BE2C (cell line): ENCODE measurements around the gene MYO18A.

Experiments
- DNase-seq: peaks from one replicate; pipeline ENCODE4 v3.0.0-alpha.2; 2020
- H3K27me3 ChIP-seq: fragments of 250-450 bp; sonication (Bioruptor Pico); 2 replicates; pipeline ENCODE4 v1.5.1; 2020; ENCODE audit warnings: mild to moderate bottlenecking
- H3K36me3 ChIP-seq: fragments of 250-450 bp; sonication (Bioruptor Pico); 2 replicates; pipeline ENCODE4 v1.5.1; 2020; ENCODE audit warnings: mild to moderate bottlenecking
- H3K4me1 ChIP-seq: fragments of 250-450 bp; sonication (Bioruptor Pico); 2 replicates; pipeline ENCODE4 v1.5.1; 2020
- H3K4me3 ChIP-seq: 2 replicates; pipeline ENCODE4 v1.5.1; 2011; ENCODE audit warnings: low read depth, low read length
- H3K9me3 ChIP-seq: fragments of 250-450 bp; sonication (Bioruptor Pico); 2 replicates; pipeline ENCODE4 v1.5.1; 2020
- TF ChIP-seq, protein P1 (sequence below): IDR thresholded peaks from 2 replicates; pipeline ENCODE4 v1.5.1; 2012; ENCODE audit warnings: mild to moderate bottlenecking, low read depth, low read length

MYO18A gene

DNA sequence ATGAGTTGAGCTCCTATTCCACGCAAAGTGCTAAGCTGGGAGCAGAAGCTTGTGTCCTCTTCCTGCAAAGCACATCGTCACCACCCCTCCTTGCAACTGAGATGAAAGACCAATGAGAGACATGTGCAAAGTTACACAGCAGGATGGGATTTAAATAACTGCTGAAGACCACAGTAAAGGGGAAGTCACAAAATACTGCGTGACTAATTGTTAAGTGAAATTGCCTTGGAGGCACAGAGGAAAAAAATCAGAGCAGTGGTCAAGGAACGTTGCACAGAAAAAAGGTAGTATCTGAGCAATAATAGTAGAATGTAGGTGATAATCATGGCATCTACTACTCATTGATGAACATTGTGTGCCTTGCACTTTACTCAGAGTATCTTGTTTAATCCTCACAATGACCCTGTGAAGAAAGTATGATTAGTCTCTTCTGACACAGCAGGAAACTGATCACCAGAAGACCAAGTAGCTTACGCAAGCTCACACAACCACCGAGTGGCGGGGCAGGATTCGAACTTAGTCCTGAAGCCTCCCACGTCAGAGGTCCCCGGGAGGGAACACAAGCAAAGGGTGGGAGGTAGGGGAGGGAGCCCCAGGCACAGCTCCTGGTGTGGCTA is 15.4 kb upstream of the MYO18A start:
- Histone ChIP-seq H3K27me3 (no peaks in the 10 kb centered on the region), H3K9me3 (no peaks in the 10 kb centered on the region), H3K4me1 (no peaks in the 10 kb centered on the region), H3K4me3 (no peak overlapping the region), H3K36me3 (no peaks in the 10 kb centered on the region)
- no peak for DNase-seq
- TF ChIP-seq, protein P1, sequence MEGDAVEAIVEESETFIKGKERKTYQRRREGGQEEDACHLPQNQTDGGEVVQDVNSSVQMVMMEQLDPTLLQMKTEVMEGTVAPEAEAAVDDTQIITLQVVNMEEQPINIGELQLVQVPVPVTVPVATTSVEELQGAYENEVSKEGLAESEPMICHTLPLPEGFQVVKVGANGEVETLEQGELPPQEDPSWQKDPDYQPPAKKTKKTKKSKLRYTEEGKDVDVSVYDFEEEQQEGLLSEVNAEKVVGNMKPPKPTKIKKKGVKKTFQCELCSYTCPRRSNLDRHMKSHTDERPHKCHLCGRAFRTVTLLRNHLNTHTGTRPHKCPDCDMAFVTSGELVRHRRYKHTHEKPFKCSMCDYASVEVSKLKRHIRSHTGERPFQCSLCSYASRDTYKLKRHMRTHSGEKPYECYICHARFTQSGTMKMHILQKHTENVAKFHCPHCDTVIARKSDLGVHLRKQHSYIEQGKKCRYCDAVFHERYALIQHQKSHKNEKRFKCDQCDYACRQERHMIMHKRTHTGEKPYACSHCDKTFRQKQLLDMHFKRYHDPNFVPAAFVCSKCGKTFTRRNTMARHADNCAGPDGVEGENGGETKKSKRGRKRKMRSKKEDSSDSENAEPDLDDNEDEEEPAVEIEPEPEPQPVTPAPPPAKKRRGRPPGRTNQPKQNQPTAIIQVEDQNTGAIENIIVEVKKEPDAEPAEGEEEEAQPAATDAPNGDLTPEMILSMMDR, result no peak

DNA sequence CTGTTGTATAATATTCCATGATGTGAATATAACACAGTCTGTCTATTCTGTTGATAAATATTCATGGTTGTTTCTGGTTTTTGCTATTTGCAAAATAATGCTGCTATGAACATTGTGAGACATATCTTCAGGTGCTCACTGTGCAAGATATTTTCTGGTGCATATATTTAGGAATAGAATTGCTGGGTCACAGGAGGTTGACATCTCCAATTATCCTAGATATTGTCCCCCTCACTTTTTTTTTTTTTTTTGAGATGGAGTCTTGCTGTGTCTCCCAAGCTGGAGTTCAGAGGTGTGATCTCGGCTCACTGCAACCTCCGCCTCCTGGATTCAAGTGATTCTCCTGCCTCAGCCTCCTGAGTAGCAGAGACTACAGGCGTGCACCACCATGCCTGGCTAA is 14.5 kb upstream of the MYO18A start:
- Histone ChIP-seq H3K27me3 (no peaks in the 10 kb centered on the region), H3K9me3 (no peaks in the 10 kb centered on the region), H3K4me3 (no peak overlapping the region), H3K4me1 (no peaks in the 10 kb centered on the region), H3K36me3 (no peaks in the 10 kb centered on the region)
- no peak for DNase-seq
- TF ChIP-seq, protein P1, result no peak

DNA sequence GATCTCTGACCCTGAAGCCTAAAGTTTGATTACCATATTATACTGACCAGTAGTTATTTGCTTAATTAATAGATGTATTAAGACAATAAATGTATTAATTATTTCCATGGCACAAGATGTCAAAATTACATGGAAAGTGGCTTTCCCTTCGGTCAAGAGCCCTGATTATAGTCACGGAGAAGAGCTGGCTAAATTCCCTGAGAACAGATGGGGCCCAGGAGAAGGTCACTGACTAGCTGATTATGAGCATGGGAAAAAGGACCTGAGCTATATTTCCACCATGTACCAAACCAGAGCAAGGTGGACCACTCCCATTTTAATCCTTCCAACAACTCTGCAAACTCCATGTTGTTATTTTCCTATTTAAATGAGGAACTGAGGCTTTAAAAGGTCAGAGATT is 12.9 kb upstream of the MYO18A start:
- no peaks in the 10 kb centered on the region for H3K36me3 ChIP-seq
- H3K27me3 ChIP-seq, result no peaks in the 10 kb centered on the region
- no peaks in the 10 kb centered on the region for H3K9me3 ChIP-seq
- DNase-seq, result no peak
- no peak overlapping the region for H3K4me3 ChIP-seq
- TF ChIP-seq, protein P1, result no peak
- no peaks in the 10 kb centered on the region for H3K4me1 ChIP-seq

DNA sequence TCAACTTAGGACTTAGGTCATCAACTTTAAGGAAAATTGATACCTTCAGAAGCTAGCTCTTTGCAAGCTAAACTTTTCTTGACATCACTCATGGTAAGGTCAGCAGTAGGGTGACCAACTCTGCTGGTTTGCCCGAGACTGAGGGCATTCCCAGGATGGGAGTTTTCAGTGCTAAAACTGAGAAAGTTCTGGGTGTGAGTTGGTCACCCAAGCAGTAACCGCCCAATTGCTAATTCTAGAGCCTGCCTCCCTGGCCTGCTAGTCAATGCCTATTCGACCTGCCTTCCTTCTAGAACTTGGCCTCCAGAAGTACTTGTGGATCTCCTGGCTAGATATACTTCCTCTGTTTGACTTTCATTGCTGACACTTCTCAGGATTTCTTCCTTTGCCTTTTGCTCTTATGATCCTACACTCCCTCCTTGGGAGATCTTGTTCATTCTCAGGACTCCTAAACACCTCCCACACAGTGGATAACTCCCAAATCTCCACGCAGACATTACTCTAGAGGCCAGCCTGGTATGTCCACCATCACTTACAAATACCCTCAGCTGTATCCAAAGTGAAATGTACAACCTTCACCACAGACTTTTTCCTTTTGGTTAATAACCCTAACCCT is 10.5 kb upstream of the MYO18A start:
- no peaks in the 10 kb centered on the region for H3K4me1 ChIP-seq
- no peaks in the 10 kb centered on the region for H3K9me3 ChIP-seq
- no peaks in the 10 kb centered on the region for H3K27me3 ChIP-seq
- DNase-seq, result no peak
- TF ChIP-seq, protein P1, result no peak
- no peak overlapping the region for H3K4me3 ChIP-seq
- no peaks in the 10 kb centered on the region for H3K36me3 ChIP-seq

DNA sequence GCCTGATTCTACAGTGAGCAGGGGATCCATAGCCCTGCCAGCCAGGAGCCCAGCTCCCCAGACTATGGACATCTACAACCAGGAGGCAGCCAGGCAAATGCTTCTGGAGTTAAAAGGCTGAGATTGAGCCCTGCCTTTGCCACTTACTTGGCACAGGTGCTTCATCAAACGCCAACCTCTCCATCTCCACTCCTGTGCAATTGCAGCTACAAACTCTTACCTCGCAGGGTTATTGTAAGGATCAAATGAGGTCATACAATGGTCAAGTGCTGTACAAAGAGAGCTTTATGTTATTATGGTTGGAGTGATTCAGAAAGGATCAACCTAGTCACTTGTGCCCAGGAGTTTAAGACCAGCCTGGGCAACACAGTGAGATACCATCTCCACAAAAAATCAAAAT is 9.8 kb upstream of the MYO18A start:
- no peaks in the 10 kb centered on the region for H3K9me3 ChIP-seq
- H3K4me3 ChIP-seq, result no peak overlapping the region
- no peak for DNase-seq
- H3K27me3 ChIP-seq, result no peaks in the 10 kb centered on the region
- no peaks in the 10 kb centered on the region for H3K36me3 ChIP-seq
- no peaks in the 10 kb centered on the region for H3K4me1 ChIP-seq
- TF ChIP-seq, protein P1, result no peak

DNA sequence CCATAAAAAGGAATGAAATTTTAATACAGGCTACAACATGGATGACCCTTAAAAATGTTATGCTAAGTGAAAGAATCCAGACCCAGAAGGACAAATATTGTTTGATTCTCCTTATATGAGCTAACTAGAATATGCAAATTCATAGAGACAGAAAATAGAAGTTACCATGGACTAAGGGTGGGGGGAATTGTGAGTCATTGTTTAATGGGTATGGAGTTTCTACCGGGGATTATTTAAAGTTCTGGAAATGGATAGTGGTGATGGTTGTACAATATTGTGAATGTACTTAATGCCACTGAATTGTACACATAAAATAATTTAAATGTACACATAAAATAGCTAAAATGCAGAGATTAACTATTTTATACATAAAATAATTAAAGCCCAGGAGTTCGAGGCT is 9.2 kb upstream of the MYO18A start:
- no peaks in the 10 kb centered on the region for H3K27me3 ChIP-seq
- H3K4me1 ChIP-seq, result no peaks in the 10 kb centered on the region
- H3K9me3 ChIP-seq, result no peaks in the 10 kb centered on the region
- no peak overlapping the region for H3K4me3 ChIP-seq
- no peaks in the 10 kb centered on the region for H3K36me3 ChIP-seq
- DNase-seq, result no peak
- TF ChIP-seq, protein P1, result no peak
